Right kidney (tissue), 1 donor: ENCODE measurements around the gene KLF13.

Experiments
- DNase-seq: peaks from one replicate; pipeline ENCODE4 v3.0.0-alpha.2; 2016

Gene KLF13

DNA sequence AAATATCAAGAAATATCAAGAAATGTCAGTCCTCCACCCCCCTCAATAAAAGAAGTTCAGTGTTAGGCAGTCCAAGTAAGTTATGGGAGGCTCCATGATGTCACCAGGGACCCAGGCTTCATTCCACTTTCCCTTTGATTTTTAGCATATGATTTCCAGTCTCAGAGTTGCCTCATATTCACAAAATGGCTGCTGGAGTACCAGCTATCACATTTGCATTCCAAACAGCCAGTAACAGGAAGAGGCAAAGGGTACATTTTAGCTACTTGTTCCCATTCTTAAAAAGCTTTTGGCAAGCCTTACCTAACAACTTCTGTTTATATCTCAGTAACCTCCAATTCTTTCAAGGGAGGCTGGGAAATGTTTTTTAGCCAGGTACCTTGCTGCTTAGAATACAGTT lies 13.4 kb upstream of the KLF13 start:
- DNase-seq, result no peak

DNA sequence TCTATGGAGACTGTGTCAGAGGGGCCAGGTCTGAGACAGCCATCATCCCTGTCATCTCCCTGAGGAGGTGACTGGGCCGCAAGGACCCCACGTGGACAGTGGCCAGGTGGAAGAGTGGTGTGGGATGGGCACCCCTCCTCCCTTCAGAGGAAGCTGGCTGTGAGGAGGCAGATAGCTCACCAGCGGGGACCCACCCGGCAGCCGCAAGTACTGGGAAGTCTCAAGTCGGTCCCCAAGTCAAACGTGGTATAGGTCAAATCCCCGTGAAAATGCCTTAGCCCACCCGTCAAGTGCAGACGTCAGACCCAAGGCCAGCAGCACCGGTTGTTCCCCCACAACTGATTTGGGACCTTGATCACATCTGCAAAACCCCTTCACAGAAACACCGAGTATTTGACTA lies 12.3 kb upstream of the KLF13 start:
- no peak for DNase-seq

DNA sequence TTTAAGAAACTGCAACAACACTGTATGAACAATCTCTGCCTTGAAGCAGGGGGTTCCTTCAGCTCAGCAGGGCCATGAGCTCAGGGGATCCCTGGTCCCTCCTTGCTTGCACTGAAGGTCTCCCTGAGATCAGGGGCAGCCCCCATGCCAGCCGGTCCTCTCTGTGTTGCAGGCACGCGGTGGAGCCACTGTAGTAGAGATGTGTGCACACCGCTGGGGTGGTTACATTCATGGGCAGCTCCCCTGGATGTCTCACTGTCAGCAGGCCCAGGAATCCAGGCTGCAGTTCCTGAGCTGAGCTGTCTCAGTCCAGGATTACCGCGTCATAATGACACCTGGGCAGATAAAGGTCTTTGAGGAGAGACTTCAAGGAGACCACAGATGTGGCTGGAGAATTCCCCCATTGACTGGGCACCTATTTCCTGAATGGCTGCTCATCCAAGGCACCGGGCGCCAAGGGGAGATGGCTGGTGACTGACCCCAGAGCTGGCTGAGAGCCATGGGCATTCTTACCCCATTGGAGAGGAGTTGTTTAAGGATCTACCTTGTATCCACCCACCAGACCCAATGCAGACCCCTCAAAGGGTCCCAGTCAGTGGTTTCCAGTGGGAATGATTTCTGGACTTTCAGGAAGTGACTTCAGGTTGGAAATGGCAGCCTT lies 10.4 kb upstream of the KLF13 start:
- no peak for DNase-seq

DNA sequence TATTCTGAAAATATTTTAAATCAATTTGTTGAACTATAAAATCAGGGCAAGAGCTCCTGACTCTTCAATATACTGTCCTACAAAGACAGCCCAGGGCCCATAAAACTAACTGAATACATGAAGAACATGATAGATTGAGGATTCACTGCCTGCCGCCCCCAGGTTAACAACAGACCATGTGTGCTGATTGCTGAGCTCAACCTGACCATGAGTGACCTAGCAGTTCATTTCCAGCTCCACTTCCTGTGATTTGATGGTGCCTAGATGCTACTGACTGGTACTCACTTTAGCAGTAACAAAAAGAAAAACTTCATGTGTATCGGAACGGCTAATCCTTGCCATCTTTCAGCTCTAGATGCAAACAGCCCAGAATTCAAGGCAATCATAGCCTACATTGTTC lies 9.6 kb upstream of the KLF13 start:
- no peak for DNase-seq

DNA sequence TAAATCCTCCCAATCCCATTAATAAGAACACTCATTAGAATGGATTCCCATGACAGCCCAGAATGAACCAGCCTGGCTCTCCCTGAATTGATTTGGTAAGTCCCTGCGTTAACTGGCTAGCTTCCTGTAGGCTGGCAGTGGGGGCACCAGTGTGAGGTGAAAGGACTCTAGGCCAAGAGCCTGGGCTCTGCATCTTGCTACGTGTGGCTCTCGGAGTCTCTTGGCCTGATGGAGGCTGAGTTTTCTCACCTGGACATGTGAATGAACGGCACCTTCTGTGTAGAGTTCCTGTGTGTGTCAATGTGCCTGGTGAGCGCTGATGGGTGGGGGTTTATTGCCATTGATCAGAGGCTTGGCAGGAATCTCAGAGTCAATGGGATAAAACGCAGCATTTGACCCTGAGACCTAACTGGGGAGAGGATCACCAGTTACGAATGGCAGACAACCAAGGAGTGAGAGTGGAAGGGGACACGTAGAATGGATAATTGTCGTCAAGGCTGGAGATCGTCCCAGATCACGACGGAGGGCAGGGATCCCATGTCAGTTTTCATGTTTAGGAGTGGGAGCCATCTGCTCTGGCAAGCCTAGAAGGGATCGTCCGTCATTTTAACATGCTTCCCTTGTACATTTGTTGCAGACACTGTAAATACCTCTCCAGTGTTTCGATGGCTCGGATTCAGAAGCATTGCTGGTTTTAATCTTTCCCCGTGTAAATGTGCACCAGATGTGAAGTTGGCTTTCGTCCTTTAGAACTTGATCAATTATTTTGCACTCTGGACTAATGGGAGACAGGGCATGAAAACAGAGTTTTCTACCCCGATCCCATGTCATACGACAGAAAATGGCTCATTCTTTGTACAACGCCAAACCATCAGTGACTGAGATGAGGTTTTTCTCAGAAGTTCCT lies 9.0 kb upstream of the KLF13 start:
- no peak for DNase-seq

DNA sequence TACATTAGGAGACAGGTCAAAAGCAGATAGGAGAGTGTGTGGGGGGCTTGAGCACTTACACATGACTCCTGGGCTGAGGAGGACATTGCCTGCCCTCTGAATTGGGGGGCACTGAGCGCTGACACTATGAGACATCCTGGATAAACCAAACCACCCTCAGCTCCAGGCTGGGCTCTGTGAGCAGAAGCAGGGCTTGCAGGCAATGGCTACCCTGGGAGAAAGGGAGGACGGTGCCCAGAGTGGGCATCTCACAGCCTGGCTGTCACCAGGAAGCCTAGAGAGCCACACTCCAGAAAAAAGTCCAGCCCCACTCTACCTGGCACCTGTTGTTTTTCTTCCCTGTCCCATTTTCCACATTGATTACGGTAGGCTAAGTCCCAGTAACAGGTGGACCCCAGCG lies 8.2 kb upstream of the KLF13 start:
- no peak for DNase-seq

DNA sequence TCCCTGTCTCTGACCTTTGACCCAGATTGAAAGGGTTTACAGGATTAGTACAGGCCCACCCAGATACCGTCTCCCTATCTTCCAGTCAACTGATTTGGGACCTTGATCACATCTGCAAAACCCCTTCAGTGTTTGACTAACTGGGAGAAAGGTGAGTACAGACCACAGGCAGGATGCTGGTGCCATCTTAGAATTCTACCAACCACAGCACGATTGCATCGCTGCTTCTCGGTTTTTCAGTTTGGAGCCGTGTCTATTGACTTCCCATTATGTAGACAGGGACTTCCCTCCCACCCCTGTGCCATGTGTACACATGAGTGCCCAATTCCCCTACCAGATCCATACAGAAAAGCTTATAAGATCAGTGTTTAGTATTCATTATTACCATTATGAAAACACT lies 6.6 kb upstream of the KLF13 start:
- DNase-seq, result no peak

DNA sequence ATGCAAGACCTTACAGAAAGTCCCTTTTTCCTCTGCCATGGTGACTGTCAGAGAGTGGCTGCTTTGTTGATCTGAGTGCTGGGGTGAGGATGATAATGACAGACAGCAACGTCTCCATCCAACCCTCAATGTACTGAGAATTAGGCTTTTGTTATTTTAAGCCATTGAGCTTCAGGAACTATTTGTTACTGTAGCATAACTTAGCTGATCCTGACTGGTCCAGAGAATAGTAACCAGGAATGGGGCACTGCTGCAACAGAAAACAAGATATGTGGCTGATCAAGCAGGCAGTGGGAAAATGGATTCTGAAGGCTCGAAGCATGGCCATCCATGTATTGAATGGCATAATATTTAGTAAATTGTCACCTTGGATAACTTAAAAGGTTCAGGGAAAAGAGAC lies 5.2 kb upstream of the KLF13 start:
- no peak for DNase-seq

DNA sequence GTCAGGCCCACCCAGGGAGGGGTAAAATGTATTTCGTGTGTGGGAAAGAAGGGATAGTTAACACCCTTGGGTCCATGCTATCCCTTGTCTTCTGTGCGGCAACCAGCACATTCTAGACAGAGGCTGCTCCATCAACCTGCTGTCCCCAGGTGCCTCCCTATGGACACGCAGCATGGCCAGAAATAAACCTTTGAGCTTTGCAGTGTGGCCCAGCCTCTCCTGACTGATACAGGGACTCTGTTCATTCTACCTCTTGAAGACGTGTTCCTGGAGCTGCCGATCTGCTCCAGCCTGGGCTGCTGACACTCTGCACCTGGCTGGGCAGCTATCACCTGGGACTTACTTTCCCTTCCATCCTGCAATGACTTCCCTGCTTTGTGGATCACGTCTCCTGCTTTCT lies 4.1 kb upstream of the KLF13 start:
- DNase-seq, result no peak

DNA sequence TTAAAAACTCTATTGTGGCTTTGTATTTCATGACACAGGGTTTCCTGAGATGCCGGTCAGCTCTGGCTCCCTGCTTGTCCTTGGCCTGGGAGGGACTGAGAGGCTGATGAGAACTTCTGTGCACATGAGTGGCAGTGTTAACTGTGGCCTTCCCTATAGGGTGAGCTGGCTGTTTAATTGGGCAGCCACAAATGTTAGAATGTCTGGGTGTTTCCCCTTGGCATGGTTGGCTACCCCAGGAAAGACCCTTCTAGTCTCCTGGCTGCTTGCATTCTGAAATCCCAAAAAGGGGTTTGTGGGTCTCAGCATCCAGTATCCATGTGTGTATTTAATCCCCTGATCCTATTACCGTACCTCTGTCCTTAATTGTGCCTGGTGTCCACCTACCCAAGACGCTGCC lies 3.0 kb upstream of the KLF13 start:
- no peak for DNase-seq

DNA sequence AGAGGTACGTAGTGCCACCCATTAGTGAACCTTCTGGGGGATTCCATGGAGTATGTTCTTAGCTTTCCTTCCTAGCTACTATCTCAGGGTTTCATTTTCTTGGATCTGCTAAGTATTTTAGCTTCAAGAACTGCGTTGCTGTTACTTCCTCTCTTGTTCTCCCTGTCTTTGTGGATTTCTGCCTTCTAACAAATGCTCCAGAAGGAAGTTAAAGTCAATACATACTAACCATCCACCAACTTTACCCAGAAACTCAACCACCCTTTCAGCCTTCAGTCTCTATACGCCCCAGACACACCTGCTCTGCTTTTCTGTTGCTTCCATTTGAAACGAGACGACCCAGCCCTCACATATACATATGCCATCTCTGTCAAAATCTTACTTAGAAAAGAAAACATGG lies 2.4 kb upstream of the KLF13 start:
- DNase-seq, result no peak

DNA sequence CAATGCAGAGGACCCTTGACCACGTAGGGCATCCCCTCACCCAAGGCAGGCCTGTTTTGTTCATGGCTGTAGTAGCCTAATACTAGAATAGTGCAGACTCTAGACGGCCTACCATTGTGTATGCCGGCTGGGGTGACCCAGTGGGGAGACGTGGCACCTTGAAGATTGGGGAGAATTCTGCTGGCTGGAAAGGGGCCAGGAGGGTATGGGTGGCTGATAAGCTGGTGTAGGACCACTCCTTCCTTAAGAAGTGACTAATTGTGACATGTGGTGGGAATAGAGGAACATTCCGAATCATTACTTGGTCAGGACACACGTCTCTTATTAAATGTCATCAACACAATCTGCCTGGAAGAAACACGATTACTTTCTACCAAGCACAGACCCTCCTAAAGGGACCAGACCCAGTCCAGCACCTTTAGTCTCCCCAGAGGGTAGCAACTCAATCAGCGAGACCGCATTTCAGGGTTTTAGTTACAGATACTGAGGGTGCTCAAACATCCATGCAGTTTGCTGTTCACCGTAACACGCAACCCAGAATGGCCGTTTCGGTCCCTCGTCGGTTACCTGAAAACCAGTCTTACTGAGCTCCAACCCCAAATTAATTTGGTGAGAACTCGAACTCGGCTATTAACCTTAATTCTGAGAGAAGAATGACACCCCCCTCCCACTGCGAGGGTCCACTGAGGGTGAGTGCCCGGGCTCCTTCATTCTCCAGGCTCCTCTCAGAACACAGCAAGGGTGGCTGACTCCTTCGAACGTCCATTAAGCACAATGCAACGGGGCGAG lies 1.6 kb upstream of the KLF13 start:
- peak; percentile 85 for DNase-seq

DNA sequence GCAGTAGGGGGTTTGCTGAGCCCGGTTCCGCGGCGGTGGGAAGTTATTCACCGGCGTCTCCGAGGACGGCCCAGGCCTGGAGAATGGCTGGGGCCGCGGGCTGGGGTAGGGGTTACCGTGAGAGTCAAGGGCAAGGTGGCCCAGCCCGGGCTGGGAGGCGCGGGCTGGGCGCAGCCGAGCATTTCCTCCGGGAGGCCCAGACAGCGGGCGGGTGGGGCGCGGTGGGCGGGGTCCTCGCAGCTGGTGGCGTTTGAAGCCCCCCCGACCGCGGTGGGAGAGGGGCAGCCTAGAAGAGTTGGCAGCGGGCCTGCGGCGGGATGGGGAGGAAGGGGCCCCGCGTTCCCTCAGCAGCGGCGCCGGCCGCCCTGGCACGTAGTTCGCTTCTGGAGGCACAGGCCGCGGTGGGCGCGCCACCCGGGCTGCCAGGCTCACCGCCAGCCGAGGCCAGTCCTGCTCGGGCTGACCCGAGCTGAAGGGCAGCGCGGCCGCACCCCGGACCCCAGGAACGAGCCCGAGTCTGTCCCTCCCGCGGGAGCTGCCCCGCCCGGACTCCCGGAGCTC lies 960 bp upstream of the KLF13 start:
- no peak for DNase-seq

DNA sequence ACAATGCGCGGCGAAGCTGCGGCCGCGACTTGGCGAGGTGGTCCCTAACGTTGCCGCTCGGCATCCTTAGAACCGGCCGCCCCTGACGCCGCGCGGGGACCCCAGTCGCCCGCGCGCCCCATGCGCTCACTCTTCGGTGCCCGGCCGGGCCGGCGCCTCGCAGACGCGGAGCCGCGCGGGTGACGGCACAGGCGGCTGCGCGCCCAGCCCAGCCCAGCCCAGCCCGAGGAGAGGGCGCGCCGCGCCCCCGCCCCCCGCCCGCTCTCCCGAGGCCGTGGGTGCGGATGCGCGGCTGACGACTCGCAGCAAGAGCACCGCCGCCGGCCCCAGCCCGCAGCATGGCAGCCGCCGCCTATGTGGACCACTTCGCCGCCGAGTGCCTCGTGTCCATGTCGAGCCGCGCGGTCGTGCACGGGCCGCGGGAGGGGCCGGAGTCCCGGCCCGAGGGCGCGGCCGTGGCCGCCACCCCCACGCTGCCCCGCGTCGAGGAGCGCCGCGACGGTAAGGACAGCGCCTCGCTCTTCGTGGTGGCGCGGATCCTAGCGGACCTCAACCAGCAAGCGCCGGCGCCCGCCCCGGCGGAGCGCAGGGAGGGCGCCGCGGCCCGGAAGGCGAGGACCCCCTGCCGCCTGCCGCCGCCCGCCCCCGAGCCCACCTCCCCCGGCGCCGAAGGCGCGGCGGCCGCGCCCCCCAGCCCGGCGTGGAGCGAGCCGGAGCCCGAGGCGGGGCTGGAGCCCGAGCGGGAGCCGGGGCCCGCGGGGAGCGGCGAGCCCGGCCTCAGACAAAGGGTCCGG lies 437 bp downstream of the KLF13 start:
- peak; percentile 91 for DNase-seq

DNA sequence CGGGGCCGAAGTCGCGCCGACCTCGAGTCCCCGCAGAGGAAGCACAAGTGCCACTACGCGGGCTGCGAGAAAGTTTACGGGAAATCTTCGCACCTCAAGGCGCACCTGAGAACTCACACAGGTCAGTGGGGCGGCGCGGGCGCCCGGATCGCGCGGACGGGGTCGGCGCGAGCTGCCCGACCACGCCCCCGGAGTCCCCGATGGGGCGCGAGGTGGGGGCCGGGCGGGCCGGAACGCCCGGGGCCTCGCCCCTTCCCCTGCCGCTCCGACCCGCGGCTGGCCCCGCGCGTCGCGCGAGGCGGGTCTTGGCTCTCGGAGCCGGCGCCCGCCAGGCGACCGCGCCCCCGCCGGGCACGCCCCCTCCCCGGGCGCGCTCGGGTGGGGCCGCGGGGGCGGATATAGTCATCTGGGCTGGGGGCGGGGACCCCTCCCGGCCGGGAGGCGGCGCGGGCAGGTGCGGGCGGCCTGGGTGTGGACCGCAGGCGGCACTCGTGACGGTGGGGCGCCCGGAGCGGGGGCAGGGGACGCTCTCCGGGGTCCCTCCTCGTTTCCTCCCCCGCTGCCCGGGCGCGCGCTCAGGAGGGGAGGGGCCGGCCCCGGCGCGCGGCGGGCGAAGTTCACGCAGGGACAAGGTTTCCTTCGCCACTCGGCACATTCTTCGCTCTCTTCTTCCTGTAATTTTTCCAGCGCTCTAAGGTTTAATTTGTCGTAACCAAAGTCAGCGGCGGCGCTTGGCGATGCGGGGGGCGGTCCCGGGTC lies 1.2 kb downstream of the KLF13 start:
- DNase-seq, result peak; percentile 88

DNA sequence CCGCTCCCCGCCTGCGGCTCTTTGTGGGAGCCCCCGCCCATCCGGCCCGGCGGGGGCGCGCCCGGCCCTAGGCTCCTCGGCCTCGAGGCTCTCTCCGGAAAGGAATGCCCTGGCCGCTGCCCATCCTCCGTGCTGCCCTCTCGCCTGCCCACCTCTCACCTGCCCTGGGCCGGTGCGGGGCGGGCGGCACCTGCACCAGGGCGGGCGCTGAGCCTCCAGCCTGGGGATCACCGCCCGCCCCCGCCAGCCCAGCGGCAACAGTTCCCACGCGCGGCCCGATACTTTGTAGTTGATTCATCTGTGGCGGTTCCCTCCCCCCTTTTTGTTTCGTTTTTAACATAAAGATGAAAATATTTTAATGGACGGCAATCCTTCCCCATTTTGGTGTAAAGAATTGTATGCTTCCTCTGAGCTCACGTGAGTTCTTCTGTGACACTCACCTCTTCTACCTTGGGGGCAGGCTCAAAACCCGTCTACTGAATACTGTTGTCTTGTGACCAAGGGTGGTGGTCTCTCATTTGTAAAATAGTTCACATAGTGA lies 1.9 kb downstream of the KLF13 start:
- DNase-seq, result no peak

DNA sequence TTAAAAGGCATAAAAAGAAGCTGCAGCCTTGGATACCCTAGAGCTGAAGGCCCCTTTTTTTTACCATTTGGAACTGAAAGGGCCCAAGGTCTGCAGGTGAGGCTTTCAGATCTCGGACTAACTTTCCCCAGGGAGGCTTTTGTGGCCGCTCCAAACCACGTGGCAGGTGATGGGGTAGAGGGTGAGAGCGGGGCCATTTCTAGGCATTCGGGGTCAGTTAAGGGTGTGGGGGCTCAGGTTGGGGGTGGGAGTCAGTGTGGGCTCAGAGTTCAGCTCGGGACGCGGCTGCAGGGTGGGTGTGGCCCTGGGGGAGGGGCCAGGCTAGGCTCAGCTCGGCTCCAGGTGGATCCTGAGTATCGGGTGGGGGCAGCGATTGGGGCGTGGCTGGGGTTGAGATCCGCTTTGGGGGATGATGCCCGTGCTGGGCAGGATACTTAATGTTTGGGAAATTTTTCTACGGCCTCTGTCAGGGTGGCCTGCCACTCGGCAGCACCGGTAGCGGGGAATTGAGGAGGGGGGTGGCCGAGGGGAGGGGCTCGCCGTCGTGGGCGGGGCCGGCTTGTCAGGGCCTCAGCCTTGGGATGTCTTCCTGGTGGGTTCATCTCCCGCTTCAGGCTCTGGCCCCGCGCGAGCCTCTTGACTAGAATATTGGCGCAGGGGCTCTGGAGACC lies 2.5 kb downstream of the KLF13 start:
- no peak for DNase-seq

DNA sequence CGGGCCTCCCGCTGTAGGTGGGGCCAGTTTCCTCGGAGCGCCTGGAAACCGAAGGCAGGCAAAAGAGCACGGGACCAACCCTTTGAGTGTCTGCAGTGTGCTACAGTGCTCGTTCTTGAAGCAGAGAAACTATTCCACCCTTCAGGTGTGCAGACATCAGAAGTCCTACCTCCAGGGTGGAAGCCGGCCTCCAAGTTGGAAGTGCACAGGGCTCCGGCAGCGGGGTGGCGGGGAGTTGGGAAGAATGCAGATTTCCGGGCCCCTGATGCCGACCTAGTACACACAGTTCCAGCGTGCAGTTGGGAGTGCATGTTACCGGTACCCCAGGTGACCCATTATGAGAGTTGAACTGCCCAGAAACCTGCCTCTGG lies 3.0 kb downstream of the KLF13 start:
- no peak for DNase-seq

DNA sequence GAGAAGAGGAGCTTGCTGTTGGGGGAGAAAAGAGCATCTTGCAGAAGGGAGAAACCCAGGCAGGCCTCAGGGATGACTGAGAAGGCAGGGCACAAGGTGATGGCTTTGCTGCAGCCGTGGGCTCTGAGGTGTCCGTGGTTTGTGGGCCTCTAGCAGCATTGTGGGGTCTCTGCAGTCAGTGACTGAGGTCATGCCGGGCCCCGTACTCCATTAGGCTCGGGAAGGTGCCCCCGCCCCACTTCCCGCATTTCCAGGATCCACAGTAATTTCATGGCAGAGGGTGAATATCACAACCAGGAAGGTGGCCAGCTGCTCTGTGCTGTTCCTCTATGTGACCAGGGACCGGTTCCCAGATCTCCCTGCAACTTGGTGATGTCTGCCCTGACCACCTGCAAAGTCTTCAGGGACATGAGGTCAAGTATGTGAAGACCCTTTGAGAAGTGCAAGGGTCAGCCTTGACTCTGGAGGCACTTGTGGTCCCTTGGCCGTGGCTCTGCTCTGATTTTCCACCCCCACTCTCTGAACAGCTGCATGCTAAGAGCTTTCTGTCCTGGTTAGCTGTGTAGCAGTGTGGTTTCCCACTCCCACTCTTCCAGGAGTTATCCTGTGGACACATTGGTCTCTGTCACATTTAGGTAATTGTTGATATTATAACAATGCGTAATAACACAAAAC lies 3.6 kb downstream of the KLF13 start:
- no peak for DNase-seq

DNA sequence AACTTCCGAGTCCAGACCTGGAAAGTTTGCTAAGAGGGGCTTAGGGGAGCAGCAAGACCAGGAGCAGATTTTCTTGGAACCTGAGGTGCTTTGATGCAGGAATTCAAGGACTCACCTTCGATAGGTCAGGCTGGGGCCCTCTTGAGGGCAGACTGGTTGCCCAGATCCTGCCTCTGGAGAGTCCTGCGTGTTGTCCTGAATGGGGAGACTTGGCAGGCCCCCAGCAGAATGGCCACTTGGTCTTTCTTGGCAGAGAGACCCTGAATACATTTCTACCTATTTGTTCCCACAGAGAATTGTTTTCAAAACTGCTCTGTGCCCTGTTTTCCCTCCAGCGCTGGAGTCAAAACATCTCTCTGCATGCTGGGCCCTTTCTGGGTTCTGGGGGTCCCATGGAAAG lies 4.2 kb downstream of the KLF13 start:
- DNase-seq, result no peak
